Testis (tissue), 5 donors: ENCODE data around the gene FUT9. TPM values are rescaled to one million over a fixed set of nuclear protein-coding genes. Genes with fewer than 3 reads are reported as not detected.

Source experiments
- DNase-seq: peaks from one replicate; pipeline ENCODE4 v3.0.0-alpha.2; 2019
- H3K27ac ChIP-seq, 2 donors: fragments of 200-600 bp; sonication (generic); one replicate each; pipeline ENCODE4 v1.5.1; 2019
- H3K27me3 ChIP-seq: fragments of 200-600 bp; sonication (generic); one replicate; pipeline ENCODE4 v1.5.1; 2019
- H3K36me3 ChIP-seq: fragments of 200-600 bp; sonication (generic); one replicate; pipeline ENCODE4 v1.5.1; 2017; ENCODE audit warnings: low read depth; ENCODE audit errors: missing control alignments
- H3K4me1 ChIP-seq: fragments of 200-600 bp; sonication (generic); one replicate; pipeline ENCODE4 v1.5.1; 2019
- H3K4me3 ChIP-seq, 2 donors: fragments of 200-600 bp; sonication (generic); one replicate each; pipeline ENCODE4 v1.5.1; 2017 to 2019
- H3K9me3 ChIP-seq: fragments of 200-600 bp; sonication (generic); one replicate; pipeline ENCODE4 v1.5.1; 2017
- CTCF ChIP-seq, 3 experiments: fragments of 450-650 bp in 2 of 3; fragments of 200-600 bp in 1 of 3; sonication (generic) in 1 of 3; IDR thresholded peaks; one replicate each; pipeline ENCODE4 v1.5.1; 2016 to 2019; ENCODE audit warnings: antibody characterized with exemption in 3 of 3, mild to moderate bottlenecking in 2 of 3, moderate library complexity in 1 of 3
- POLR2A ChIP-seq: fragments of 450-650 bp; IDR thresholded peaks from one replicate; pipeline ENCODE4 v1.6.1; 2017; ENCODE audit warnings: antibody characterized with exemption, mild to moderate bottlenecking, moderate library complexity
- WGBS, 2 donors: methylation state at CpG; one replicate each; pipeline ENCODE4 v1.1.5; 2018; 5-methylcytosine and 5-hydroxymethylcytosine counted together
- intact Hi-C: fragments of 100-400 bp; cut with DNase I; formaldehyde crosslinking; loops from one replicate; pipeline ENCODE4 v1.15.1; 2023; ENCODE audit warnings: low total_unique reads
- long read RNA-seq, 2 donors: transcript quantifications; one replicate each; lab custom pipeline, GENCODE V29; 2026
- polyA plus RNA-seq: library from polyadenylated mRNA; stranded (reverse); fragments of 350-450 nt; fragmentation: Illumina TruSeq; extraction: RNeasy Lipid Tissue Mini Kit (QIAGEN cat#74804); gene quantifications from one replicate; pipeline ENCODE4 v1.2.3, GENCODE V29; 2014; ENCODE audit warnings: low read depth, low replicate concordance; ENCODE audit not compliant: insufficient read depth
- total RNA-seq, 2 donors: library from RNA; depleted of rRNA; stranded (reverse); fragments of >200 nt; gene quantifications; one replicate each; pipeline ENCODE4 v1.2.3, GENCODE V29; 2016

FUT9 gene
- total RNA-seq (under 1 TPM; 0.12 to 0.24 TPM), polyA plus RNA-seq (not detected)
- long read RNA-seq, donor 1, full-length matches to known transcripts, result 1 of 1 reads
- long read RNA-seq, donor 1, partial matches to known transcripts, result 0 of 1 reads
- long read RNA-seq, donor 1, other reads (novel, unspliced or antisense), result 0 of 1 reads
- long read RNA-seq, donor 2, result 0 reads

GRCh38 chr6:96015518-96016333 lies at the start of gene FUT9:
Gene FUT9 (plus strand): TSS chr6:96015974. CDS start chr6:96203156, 187,182 bp downstream.
- TF ChIP-seq POLR2A (no peak), CTCF (IDR thresholded peaks at IDR 0.05) (no peak)
- H3K4me1 ChIP-seq, result peaks cover 4% of the 10 kb centered on the region
- intact Hi-C loops, result no loop called here
- no peak within 1 kb of the TSS for H3K27ac ChIP-seq
- H3K27me3 ChIP-seq, result no peaks in the 10 kb centered on the region
- WGBS, 2 donors, result 1% methylated on average over 34 to 49 of the region's 62 CpGs
- DNase-seq, result peak; percentile 19
- H3K4me3 ChIP-seq, result peak within 1 kb of the TSS; percentile 26 to 50
- no peaks in the 10 kb centered on the region for H3K36me3 ChIP-seq
- no peaks in the 10 kb centered on the region for H3K9me3 ChIP-seq

DNA sequence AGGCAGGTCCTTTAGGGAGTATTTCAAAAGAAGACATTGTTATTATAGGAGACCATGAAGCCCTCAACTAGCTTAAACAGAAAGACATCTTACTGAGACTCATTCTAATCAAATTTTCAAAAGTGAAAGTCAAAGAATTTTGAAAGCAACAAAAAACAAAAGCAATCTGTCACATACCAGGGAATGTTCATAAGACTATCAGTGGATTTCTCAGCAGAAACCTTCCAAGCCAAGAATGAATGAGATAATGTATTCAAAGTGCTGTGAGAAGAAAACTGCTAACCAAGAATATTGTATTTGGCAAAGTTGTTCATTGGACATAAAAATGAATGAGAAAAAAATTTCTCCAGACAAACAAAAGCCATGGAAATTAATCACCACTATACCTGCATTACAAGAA lies 48.2 kb upstream of the FUT9 start:
- no peak overlapping the region for H3K27ac ChIP-seq
- intact Hi-C loops, result no loop called here
- no peaks in the 10 kb centered on the region for H3K27me3 ChIP-seq
- TF ChIP-seq CTCF (IDR thresholded peaks at IDR 0.05) (no peak), POLR2A (no peak)
- H3K4me3 ChIP-seq, result no peak overlapping the region
- H3K4me1 ChIP-seq, result no peaks in the 10 kb centered on the region
- no peaks in the 10 kb centered on the region for H3K9me3 ChIP-seq
- DNase-seq, result no peak
- no peaks in the 10 kb centered on the region for H3K36me3 ChIP-seq

- intact Hi-C loops, result no loop called here
- Histone ChIP-seq H3K4me1 (no peaks in the 10 kb centered on the region), H3K27ac (no peak overlapping the region), H3K27me3 (no peaks in the 10 kb centered on the region), H3K9me3 (no peaks in the 10 kb centered on the region), H3K36me3 (no peaks in the 10 kb centered on the region), H3K4me3 (no peak overlapping the region)
- DNase-seq, result no peak
- WGBS, 2 donors, result 75 to 81% methylated on average over 3 of the region's 3 CpGs
- TF ChIP-seq POLR2A (no peak), CTCF (IDR thresholded peaks at IDR 0.05) (no peak)
Observed at GRCh38 chr6:95973976-95974375, 41.8 kb upstream of the FUT9 start.

GRCh38 chr6:95978230-95978629 lies 37.5 kb upstream of the FUT9 start:
- no peaks in the 10 kb centered on the region for H3K9me3 ChIP-seq
- no peak overlapping the region for H3K4me3 ChIP-seq
- intact Hi-C loops, result no loop called here
- TF ChIP-seq POLR2A (no peak), CTCF (IDR thresholded peaks at IDR 0.05) (no peak)
- DNase-seq, result no peak
- H3K27ac ChIP-seq, result no peak overlapping the region
- WGBS, 2 donors, result 62% methylated on average over 2 of the region's 2 CpGs
- H3K27me3 ChIP-seq, result no peaks in the 10 kb centered on the region
- no peaks in the 10 kb centered on the region for H3K36me3 ChIP-seq
- no peaks in the 10 kb centered on the region for H3K4me1 ChIP-seq

DNA sequence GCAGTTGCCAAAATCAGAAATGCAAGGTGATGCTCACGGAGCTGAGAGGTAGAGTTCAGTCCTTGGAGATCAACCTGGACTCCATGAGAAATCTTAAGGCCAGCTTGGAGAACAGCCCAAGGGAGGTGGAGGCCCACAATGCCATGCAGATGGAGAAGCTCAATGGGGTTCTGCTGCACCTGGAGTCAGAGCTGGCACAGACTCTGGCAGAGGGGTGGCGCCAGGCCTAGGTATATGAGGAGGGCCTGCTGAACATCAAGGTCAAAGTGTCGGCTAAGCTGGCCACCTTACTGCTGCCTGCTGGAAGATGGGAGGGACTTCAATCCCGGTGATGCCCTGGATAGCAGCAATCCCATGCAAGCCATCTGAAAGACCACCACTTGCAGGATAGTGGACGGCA lies 23.9 kb upstream of the FUT9 start:
- TF ChIP-seq POLR2A (no peak), CTCF (IDR thresholded peaks at IDR 0.05) (no peak)
- no peaks in the 10 kb centered on the region for H3K9me3 ChIP-seq
- no peaks in the 10 kb centered on the region for H3K27me3 ChIP-seq
- H3K4me3 ChIP-seq, result no peak overlapping the region
- intact Hi-C loops, result no loop called here
- no peaks in the 10 kb centered on the region for H3K36me3 ChIP-seq
- WGBS, 2 donors, result 93 to 95% methylated on average over 5 of the region's 5 CpGs
- no peak for DNase-seq
- H3K27ac ChIP-seq, result no peak overlapping the region
- H3K4me1 ChIP-seq, result no peaks in the 10 kb centered on the region
